ENCODE results near the gene ZNF793.
A peak's percentile ranks its signal among the peaks of the same experiment; 100 is the strongest.

ZNF793 gene

GRCh38 chr19:37506387-37507166 is at the start of gene ZNF793:
Gene ZNF793, plus strand, starts transcription at chr19:37506939. Its CDS starts 16,501 bp downstream, at chr19:37523440.
- peak; percentile 96 for DNase-seq

GRCh38 chr19:37466277-37466797 is 40.4 kb upstream of the ZNF793 start:
- DNase-seq: no peak

GRCh38 chr19:37466798-37467607 is 39.7 kb upstream of the ZNF793 start, which contains the start of gene ZNF569:
Gene ZNF569, minus strand, starts transcription at chr19:37467444. Its CDS starts 22,523 bp downstream, at chr19:37444921.
- DNase-seq: peak; percentile 93

GRCh38 chr19:37467608-37468090 is 39.1 kb upstream of the ZNF793 start:
- no peak for DNase-seq

GRCh38 chr19:37468961-37469777 is 37.6 kb upstream of the ZNF793 start, which contains the start of gene ZNF570:
Gene ZNF570, plus strand, starts transcription at chr19:37469356. Its CDS starts 999 bp downstream, at chr19:37470355.
- peak; percentile 83 for DNase-seq

- DNase-seq: no peak
Observed at GRCh38 chr19:37470216-37470615, 36.5 kb upstream of the ZNF793 start.

- DNase-seq: no peak
Observed at GRCh38 chr19:37472165-37472564, 34.6 kb upstream of the ZNF793 start.

- DNase-seq: no peak
Observed at GRCh38 chr19:37484406-37485168, 22.2 kb upstream of the ZNF793 start.

GRCh38 chr19:37492213-37492612 is 14.5 kb upstream of the ZNF793 start:
- DNase-seq: no peak

GRCh38 chr19:37505958-37506386 is 767 bp upstream of the ZNF793 start:
- no peak for DNase-seq

GRCh38 chr19:37507167-37507464 is 377 bp downstream of the ZNF793 start:
- DNase-seq: peak; percentile 47

- no peak for DNase-seq
Observed at GRCh38 chr19:37511186-37511585, 4.4 kb downstream of the ZNF793 start.

- DNase-seq: no peak
Observed at GRCh38 chr19:37511821-37512220, 5.1 kb downstream of the ZNF793 start.

GRCh38 chr19:37513397-37513796 is 6.7 kb downstream of the ZNF793 start:
- no peak for DNase-seq

GRCh38 chr19:37519890-37520289 is 13.2 kb downstream of the ZNF793 start:
- DNase-seq: no peak

- DNase-seq: no peak
Observed at GRCh38 chr19:37537391-37537947, 30.7 kb downstream of the ZNF793 start.

GRCh38 chr19:37551129-37551993 is 44.6 kb downstream of the ZNF793 start:
- no peak for DNase-seq

GRCh38 chr19:37563518-37563917 is 56.8 kb downstream of the ZNF793 start:
- DNase-seq: no peak

- DNase-seq: no peak
Observed at GRCh38 chr19:37564624-37565369, 58.1 kb downstream of the ZNF793 start.

- DNase-seq: no peak
Observed at GRCh38 chr19:37565370-37565669, 58.6 kb downstream of the ZNF793 start.

Measured in DMS79 treated with DMSO at 0.1 percent for 48 hours (cell line).